GM12878 (cell line): ENCODE results near the gene EMP3. TPM values are rescaled to one million over a fixed set of nuclear protein-coding genes. Genes with fewer than 3 reads are reported as not detected.

ENCODE experiments used
- CREB1 ChIP-seq: IDR thresholded peaks from 2 replicates; pipeline ENCODE4 v1.6.1; 2012; ENCODE audit warnings: low read depth, mild to moderate bottlenecking, inconsistent platforms
- CUX1 ChIP-seq: IDR thresholded peaks from 2 replicates; pipeline ENCODE4 v1.6.1; 2012; ENCODE audit warnings: improper control_type of control experiment, low read depth, low read length; ENCODE audit not compliant: insufficient replicate concordance
- E2F4 ChIP-seq: IDR thresholded peaks from 2 replicates; pipeline ENCODE4 v1.6.1; 2012; ENCODE audit warnings: low read depth, low read length, improper control_type of control experiment
- E2F8 ChIP-seq: fragments of 450-650 bp; IDR thresholded peaks from 2 replicates; pipeline ENCODE4 v1.6.1; 2018; ENCODE audit warnings: mild to moderate bottlenecking, low read depth, moderate library complexity; ENCODE audit not compliant: partially characterized antibody
- ESRRA ChIP-seq: IDR thresholded peaks from 2 replicates; pipeline ENCODE4 v1.6.1; 2012; ENCODE audit warnings: mild to moderate bottlenecking, low read length, improper control_type of control experiment
- FOXM1 ChIP-seq: IDR thresholded peaks from 2 replicates; pipeline ENCODE4 v1.6.1; 2012; ENCODE audit warnings: low read depth, mild to moderate bottlenecking, inconsistent platforms, low read length, moderate library complexity
- MTA3 ChIP-seq: IDR thresholded peaks from 2 replicates; pipeline ENCODE4 v1.6.1; 2012; ENCODE audit warnings: low read length, inconsistent platforms, borderline replicate concordance
- NFIC ChIP-seq: IDR thresholded peaks from 2 replicates; pipeline ENCODE4 v1.6.1; 2012; ENCODE audit warnings: low read depth, mild to moderate bottlenecking, inconsistent platforms, low read length, moderate library complexity
- NR2C1 ChIP-seq: fragments of 450-650 bp; IDR thresholded peaks from 2 replicates; pipeline ENCODE4 v1.6.1; 2017; ENCODE audit warnings: antibody characterized with exemption, mild to moderate bottlenecking, moderate library complexity
- RB1 ChIP-seq: fragments of 450-650 bp; formaldehyde crosslinking; IDR thresholded peaks from 2 replicates; pipeline ENCODE4 v1.6.1; 2017; ENCODE audit warnings: mild to moderate bottlenecking, borderline replicate concordance
- RCOR1 ChIP-seq: conservative IDR thresholded peaks from 2 replicates; pipeline ENCODE4 v1.6.1; 2012; ENCODE audit warnings: low read depth, low read length, improper control_type of control experiment
- TAF1 ChIP-seq: IDR thresholded peaks from 2 replicates; pipeline ENCODE4 v1.6.1; 2011; ENCODE audit warnings: mild to moderate bottlenecking, low read depth, low read length, borderline replicate concordance
- ZNF687 ChIP-seq: fragments of 450-650 bp; IDR thresholded peaks from 2 replicates; pipeline ENCODE4 v1.6.1; 2017; ENCODE audit warnings: mild to moderate bottlenecking, moderate library complexity
- polyA plus RNA-seq, 11 experiments: library from polyadenylated mRNA; depleted of rRNA in 4 of 11; unstranded in 6 of 11; stranded (reverse) in 5 of 11; fragments of >200 nt; fragmentation: Nextera tagmentation in 4 of 11; fragmentation: Illumina TruSeq in 1 of 11; extraction: Ambion mirVana in 4 of 11; extraction: Trizol in 1 of 11; gene quantifications; 1 replicate in 1 of 11; 2 replicates in 10 of 11; pipeline versions ENCODE4 v1.2.1 to v1.2.3, GENCODE V29; 2011 to 2016; ENCODE audit warnings: inconsistent platforms in 2 of 11, missing spikeins in 2 of 11, low read depth in 1 of 11
- total RNA-seq, 4 experiments: library from RNA; depleted of rRNA in 3 of 4; stranded (reverse); fragments of >200 nt in 3 of 4; fragmentation: Illumina TruSeq in 1 of 4; extraction: Trizol in 1 of 4; gene quantifications; 2 replicates each; pipeline versions ENCODE4 v1.2.1 to v1.2.3, GENCODE V29; 2013 to 2021

Gene EMP3
- total and polyA plus RNA-seq, 10 of the 15 experiments (the other 5 are each of a cell fraction or from before 2014, with no cell fraction given) = 53.2 to 224 (median 134) TPM

GRCh38 chr19:48348045-48348444 lies 22.7 kb downstream of the EMP3 start (continued):
- TF ChIP-seq E2F8 (no peak), CUX1 (no peak), TAF1 (no peak), ESRRA (no peak), CREB1 (no peak), RCOR1 (no peak), MTA3 (no peak), NR2C1 (no peak), FOXM1 (no peak), ZNF687 (no peak), NFIC (no peak), RB1 (no peak), E2F4 (no peak)
